GM18507 (cell line): Measurements from ENCODE around the gene HCFC2.

ENCODE experiments used
- DNase-seq: peaks from one replicate; pipeline ENCODE4 v3.0.0; 2011; ENCODE audit warnings: low read depth; ENCODE audit not compliant: insufficient read length; ENCODE audit errors: extremely low spot score
- FAIRE-seq: peaks from 2 replicates; lab custom pipeline; 2011; peaks lifted over from hg19 to GRCh38; lab: Jason Lieb, UNC

Gene HCFC2

GRCh38 chr12:104143002-104143401 is 78.7 kb downstream of the HCFC2 start:
- DNase-seq (no peak), FAIRE-seq (no peak)

GRCh38 chr12:104143918-104144317 is 79.6 kb downstream of the HCFC2 start:
- no peak for DNase-seq
- FAIRE-seq = no peak

GRCh38 chr12:104147346-104147745 is 83.0 kb downstream of the HCFC2 start:
- DNase-seq (no peak), FAIRE-seq (no peak)

- no peak for FAIRE-seq
- no peak for DNase-seq
Measured at GRCh38 chr12:104150416-104150815, 86.1 kb downstream of the HCFC2 start.

- FAIRE-seq = no peak
- no peak for DNase-seq
Measured at GRCh38 chr12:104152685-104153241, 88.4 kb downstream of the HCFC2 start.

GRCh38 chr12:104154286-104154685 is 90.0 kb downstream of the HCFC2 start:
- DNase-seq (no peak), FAIRE-seq (no peak)

GRCh38 chr12:104154806-104155205 is 90.5 kb downstream of the HCFC2 start:
- DNase-seq = no peak
- FAIRE-seq = no peak
